HT1080 (cell line): ENCODE data around the gene ARHGDIA. TPM values are rescaled to one million over a fixed set of nuclear protein-coding genes. Genes with fewer than 3 reads are reported as not detected.

Experiments
- DNase-seq: peaks from one replicate; pipeline ENCODE4 v3.0.0-alpha.2; 2015; ENCODE audit warnings: low read depth
- total RNA-seq: library from RNA; depleted of rRNA; stranded (reverse); fragments of >200 nt; shearing (Covaris generic); gene quantifications from 2 replicates; pipeline ENCODE4 v1.2.3, GENCODE V29; 2014

The ARHGDIA gene
- total RNA-seq, 1 experiment from 2014 or later, result 315 TPM

GRCh38 chr17:81865733-81866439 is 5.3 kb downstream of the ARHGDIA start:
- no peak for DNase-seq

- DNase-seq, result no peak
These were observed 5.8 kb downstream of the ARHGDIA start for GRCh38 chr17:81865358-81865732.

GRCh38 chr17:81863833-81864768 is 7.0 kb downstream of the ARHGDIA start:
- DNase-seq, result no peak

GRCh38 chr17:81863123-81863675 is 7.9 kb downstream of the ARHGDIA start:
- no peak for DNase-seq

GRCh38 chr17:81860756-81861568 is 10.2 kb downstream of the ARHGDIA start:
- DNase-seq, result peak; percentile 100

GRCh38 chr17:81859906-81860755 is 11.0 kb downstream of the ARHGDIA start, which contains the start of gene P4HB:
Gene P4HB (minus strand): TSS chr17:81860535. CDS start chr17:81860471, 64 bp downstream.
- DNase-seq, result peak; percentile 33

- no peak for DNase-seq
These were observed 11.9 kb downstream of the ARHGDIA start for GRCh38 chr17:81858967-81859905.

GRCh38 chr17:81858170-81858966 is 12.8 kb downstream of the ARHGDIA start:
- no peak for DNase-seq

GRCh38 chr17:81854974-81855774 is 16.0 kb downstream of the ARHGDIA start:
- no peak for DNase-seq

- DNase-seq, result no peak
These were observed 18.9 kb downstream of the ARHGDIA start for GRCh38 chr17:81852237-81852636.

- DNase-seq, result no peak
These were observed 19.7 kb downstream of the ARHGDIA start for GRCh38 chr17:81851423-81851822.

GRCh38 chr17:81849457-81849856 is 21.7 kb downstream of the ARHGDIA start:
- DNase-seq, result no peak

- no peak for DNase-seq
These were observed 24.1 kb downstream of the ARHGDIA start for GRCh38 chr17:81846743-81847689.

- no peak for DNase-seq
These were observed 25.0 kb downstream of the ARHGDIA start for GRCh38 chr17:81845881-81846742.

- DNase-seq, result no peak
These were observed 25.8 kb downstream of the ARHGDIA start for GRCh38 chr17:81845361-81845760.
